ENCODE measurements around the gene LRIG2.

The LRIG2 gene

DNA sequence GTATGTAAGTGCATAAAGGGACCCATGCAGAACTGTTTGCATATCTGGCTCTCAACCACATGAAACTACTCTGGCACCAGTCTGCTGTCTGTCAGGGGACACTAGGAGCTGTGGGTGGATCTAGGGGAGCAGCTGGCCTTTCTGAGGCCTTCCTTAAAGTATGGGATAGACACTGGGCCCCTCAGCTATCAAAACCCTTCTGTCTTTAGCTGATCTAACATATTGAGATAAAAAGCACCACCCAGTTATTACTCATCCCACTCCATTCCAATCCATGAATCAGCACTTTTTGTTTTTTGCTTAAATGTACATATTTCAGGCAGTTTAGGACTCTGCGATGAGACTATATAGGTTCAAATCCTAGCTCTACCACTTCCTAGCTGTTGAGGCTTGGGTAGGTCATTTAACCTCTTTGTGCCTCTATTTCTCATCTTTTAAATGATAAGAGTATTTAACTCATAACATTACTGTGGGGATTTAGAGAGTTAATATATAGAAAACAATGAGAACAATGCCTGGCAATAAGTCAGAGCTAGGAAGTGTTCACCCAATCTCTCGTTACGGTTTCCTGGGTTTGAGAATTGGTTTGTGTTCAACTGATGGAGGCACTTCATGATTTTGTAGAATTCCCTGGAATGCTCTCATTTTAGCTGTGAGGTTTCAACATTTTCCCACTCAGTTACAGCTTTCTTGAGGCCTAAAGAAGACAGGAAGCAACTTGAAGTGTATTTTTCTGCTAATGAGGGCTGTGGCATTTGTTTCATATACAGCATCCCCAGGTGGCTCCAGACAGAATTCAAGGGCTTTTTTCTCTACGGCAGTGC lies 68.9 kb downstream of the LRIG2 start:
- TF ChIP-seq, protein P1, sequence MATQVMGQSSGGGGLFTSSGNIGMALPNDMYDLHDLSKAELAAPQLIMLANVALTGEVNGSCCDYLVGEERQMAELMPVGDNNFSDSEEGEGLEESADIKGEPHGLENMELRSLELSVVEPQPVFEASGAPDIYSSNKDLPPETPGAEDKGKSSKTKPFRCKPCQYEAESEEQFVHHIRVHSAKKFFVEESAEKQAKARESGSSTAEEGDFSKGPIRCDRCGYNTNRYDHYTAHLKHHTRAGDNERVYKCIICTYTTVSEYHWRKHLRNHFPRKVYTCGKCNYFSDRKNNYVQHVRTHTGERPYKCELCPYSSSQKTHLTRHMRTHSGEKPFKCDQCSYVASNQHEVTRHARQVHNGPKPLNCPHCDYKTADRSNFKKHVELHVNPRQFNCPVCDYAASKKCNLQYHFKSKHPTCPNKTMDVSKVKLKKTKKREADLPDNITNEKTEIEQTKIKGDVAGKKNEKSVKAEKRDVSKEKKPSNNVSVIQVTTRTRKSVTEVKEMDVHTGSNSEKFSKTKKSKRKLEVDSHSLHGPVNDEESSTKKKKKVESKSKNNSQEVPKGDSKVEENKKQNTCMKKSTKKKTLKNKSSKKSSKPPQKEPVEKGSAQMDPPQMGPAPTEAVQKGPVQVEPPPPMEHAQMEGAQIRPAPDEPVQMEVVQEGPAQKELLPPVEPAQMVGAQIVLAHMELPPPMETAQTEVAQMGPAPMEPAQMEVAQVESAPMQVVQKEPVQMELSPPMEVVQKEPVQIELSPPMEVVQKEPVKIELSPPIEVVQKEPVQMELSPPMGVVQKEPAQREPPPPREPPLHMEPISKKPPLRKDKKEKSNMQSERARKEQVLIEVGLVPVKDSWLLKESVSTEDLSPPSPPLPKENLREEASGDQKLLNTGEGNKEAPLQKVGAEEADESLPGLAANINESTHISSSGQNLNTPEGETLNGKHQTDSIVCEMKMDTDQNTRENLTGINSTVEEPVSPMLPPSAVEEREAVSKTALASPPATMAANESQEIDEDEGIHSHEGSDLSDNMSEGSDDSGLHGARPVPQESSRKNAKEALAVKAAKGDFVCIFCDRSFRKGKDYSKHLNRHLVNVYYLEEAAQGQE (IDR thresholded peaks at IDR 0.05; ENCODE audit: insufficient read depth in 1 of 2, low read depth in 2 of 2, low read length in 2 of 2), result no peak
- TF ChIP-seq SIN3A (IDR thresholded peaks at IDR 0.05; ENCODE audit: borderline replicate concordance, insufficient read depth, low read length), result no peak
- no peak for TF ChIP-seq FOXP2 (optimal IDR thresholded peaks at IDR 0.05; ENCODE audit: borderline replicate concordance, extremely low read depth, extremely low read length, insufficient read depth)
- TF ChIP-seq TAF1 (IDR thresholded peaks at IDR 0.05; ENCODE audit: borderline replicate concordance, insufficient read depth, low read length), result no peak
- no peak for TF ChIP-seq POLR2AphosphoS5 (IDR thresholded peaks at IDR 0.05; ENCODE audit: low read depth, low read length)

DNA sequence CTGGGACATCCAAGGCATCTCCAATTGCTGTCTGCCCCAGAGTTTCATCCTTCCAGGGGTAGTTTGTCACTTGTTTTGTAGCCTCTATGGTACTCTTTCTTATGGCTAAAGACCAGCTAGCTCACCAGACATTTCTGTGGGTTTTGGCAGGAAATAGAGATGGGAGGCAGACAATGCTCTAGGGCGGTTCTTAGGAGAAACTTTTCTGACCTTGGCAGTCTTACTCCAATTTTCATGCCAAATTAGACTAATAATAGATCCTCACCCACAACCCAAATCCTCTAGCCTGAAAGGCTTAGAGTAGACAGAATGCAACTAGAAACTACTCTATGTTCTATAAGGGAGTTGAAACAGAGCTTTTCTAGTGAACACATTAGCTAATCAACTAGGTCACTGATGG lies 69.8 kb downstream of the LRIG2 start:
- no peak for TF ChIP-seq SIN3A (IDR thresholded peaks at IDR 0.05; ENCODE audit: borderline replicate concordance, insufficient read depth, low read length)
- no peak for TF ChIP-seq FOXP2 (optimal IDR thresholded peaks at IDR 0.05; ENCODE audit: borderline replicate concordance, extremely low read depth, extremely low read length, insufficient read depth)
- no peak for TF ChIP-seq POLR2AphosphoS5 (IDR thresholded peaks at IDR 0.05; ENCODE audit: low read depth, low read length)
- TF ChIP-seq, protein P1 (IDR thresholded peaks at IDR 0.05; ENCODE audit: insufficient read depth in 1 of 2, low read depth in 2 of 2, low read length in 2 of 2), result no peak
- no peak for TF ChIP-seq TAF1 (IDR thresholded peaks at IDR 0.05; ENCODE audit: borderline replicate concordance, insufficient read depth, low read length)

DNA sequence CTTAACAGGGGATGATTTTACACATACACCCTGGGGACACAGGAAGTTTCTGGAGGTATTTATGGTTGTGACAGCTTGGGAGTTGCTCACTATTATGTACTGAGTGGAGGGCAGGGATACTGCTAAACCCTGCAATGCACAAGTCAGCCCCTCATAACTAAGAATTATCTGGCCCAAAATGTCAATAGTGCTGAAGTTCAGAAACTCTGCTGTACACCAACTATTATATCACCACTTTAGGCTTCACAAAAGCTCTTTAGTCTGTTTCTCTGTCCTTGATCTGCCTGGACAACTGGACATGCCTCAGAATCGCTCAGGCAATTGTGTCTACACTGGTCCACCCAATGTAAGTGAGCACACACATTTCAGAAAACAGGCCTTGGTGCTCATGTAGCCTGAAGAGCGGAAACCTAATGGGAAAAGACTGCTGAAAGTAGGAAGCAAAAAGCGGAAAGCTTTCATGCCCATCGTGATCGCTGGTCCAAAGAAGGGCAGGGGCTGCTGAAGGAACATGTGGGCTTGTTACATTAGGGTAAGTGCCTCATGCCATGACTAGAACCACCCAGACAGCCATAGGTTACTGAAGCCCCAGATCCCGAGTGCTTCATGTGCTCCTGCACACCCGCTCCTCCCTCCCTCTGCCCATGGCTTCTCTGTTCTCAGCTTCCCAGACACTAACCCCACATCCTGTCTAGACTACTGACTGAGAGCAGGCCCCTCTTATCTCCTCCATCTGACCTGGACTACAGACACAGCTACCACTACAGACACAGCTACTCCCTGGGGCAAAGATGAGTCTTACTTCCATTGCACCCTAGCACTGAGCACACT lies 73.5 kb downstream of the LRIG2 start:
- TF ChIP-seq FOXP2 (optimal IDR thresholded peaks at IDR 0.05; ENCODE audit: borderline replicate concordance, extremely low read depth, extremely low read length, insufficient read depth) (no peak), TAF1 (IDR thresholded peaks at IDR 0.05; ENCODE audit: borderline replicate concordance, insufficient read depth, low read length) (peak; percentile 52; the same call in 1 of the 2 replicates), POLR2AphosphoS5 (IDR thresholded peaks at IDR 0.05; ENCODE audit: low read depth, low read length) (no peak), SIN3A (IDR thresholded peaks at IDR 0.05; ENCODE audit: borderline replicate concordance, insufficient read depth, low read length) (0 out of 2 replicates have a peak, but pooled peaks have one; percentile 46)
- TF ChIP-seq, protein P1 (IDR thresholded peaks at IDR 0.05; ENCODE audit: insufficient read depth in 1 of 2, low read depth in 2 of 2, low read length in 2 of 2), result peak in 1 of 2 experiments; percentile 68; a peak in 1 of 4 replicates

DNA sequence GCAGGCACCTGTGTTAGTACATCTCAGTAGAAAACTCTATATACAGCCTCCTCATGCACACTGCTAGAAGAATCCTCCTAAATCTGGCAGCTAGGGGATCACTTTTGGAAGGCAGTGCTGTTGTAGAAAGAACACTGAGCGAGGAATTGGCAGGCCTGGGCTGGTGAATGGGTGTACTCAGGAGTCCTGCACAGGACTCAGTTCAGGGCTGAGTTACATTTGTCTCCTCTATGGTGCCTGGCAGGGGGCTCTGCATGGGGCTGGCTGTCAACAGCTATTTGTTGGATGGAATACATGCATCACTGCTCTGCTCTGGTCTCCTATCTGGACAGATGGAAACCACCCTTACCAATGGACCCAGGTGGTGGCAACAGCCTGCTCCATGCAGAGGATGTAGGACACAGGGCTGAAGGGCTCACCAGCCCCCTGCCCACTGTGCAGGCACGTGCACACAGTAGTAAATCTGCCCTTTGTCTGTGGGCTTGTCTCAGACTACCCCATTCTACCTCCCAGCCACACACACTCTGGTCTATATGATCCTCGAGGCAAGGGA lies 74.2 kb downstream of the LRIG2 start:
- TF ChIP-seq SIN3A (IDR thresholded peaks at IDR 0.05; ENCODE audit: borderline replicate concordance, insufficient read depth, low read length) (no peak), POLR2AphosphoS5 (IDR thresholded peaks at IDR 0.05; ENCODE audit: low read depth, low read length) (no peak), TAF1 (IDR thresholded peaks at IDR 0.05; ENCODE audit: borderline replicate concordance, insufficient read depth, low read length) (no peak), FOXP2 (optimal IDR thresholded peaks at IDR 0.05; ENCODE audit: borderline replicate concordance, extremely low read depth, extremely low read length, insufficient read depth) (no peak)
- TF ChIP-seq, protein P1 (IDR thresholded peaks at IDR 0.05; ENCODE audit: insufficient read depth in 1 of 2, low read depth in 2 of 2, low read length in 2 of 2), result no peak

Data from PFSK-1 (cell line).